Liver (tissue), 9 donors: ENCODE data around the gene NCK2. TPM values are rescaled to one million over a fixed set of nuclear protein-coding genes. Genes with fewer than 3 reads are reported as not detected.

ENCODE experiments used
- DNase-seq: peaks from one replicate; pipeline ENCODE4 v3.0.0-alpha.2; 2017; ENCODE audit warnings: low spot score
- H3K27ac ChIP-seq, 2 donors: one replicate each; pipeline ENCODE4 v1.7.0; 2013; ENCODE audit warnings: inconsistent platforms in 2 of 2, low read length in 2 of 2, control low read depth in 1 of 2, low read depth in 1 of 2, mild to moderate bottlenecking in 1 of 2
- H3K27me3 ChIP-seq, 4 donors: one replicate each; pipeline versions ENCODE4 v1.6.1 to v1.7.0; 2013; ENCODE audit warnings: low read length in 3 of 4, inconsistent platforms in 1 of 4, mild to moderate bottlenecking in 1 of 4, moderate library complexity in 1 of 4; ENCODE audit not compliant: control insufficient read depth in 4 of 4, insufficient read depth in 4 of 4
- H3K36me3 ChIP-seq, 4 donors: one replicate each; pipeline versions ENCODE4 v1.6.1 to v1.7.0; 2013; ENCODE audit warnings: low read length in 3 of 4, mild to moderate bottlenecking in 3 of 4, low read depth in 1 of 4, moderate library complexity in 1 of 4; ENCODE audit not compliant: control insufficient read depth in 4 of 4, insufficient read depth in 3 of 4
- H3K4me1 ChIP-seq, 4 donors: one replicate each; pipeline versions ENCODE4 v1.6.1 to v1.7.0; 2013; ENCODE audit warnings: low read length in 3 of 4, mild to moderate bottlenecking in 3 of 4, moderate library complexity in 1 of 4; ENCODE audit not compliant: control insufficient read depth in 4 of 4, insufficient read depth in 4 of 4
- H3K4me3 ChIP-seq, 3 donors: one replicate each; pipeline versions ENCODE4 v1.6.1 to v1.7.0; 2013; ENCODE audit warnings: low read length in 3 of 3, control low read depth in 1 of 3, low read depth in 1 of 3, mild to moderate bottlenecking in 1 of 3
- H3K9ac ChIP-seq, 2 donors: one replicate each; pipeline ENCODE4 v1.7.0; 2013; ENCODE audit warnings: low read length in 2 of 2, mild to moderate bottlenecking in 2 of 2, moderate library complexity in 2 of 2, control low read depth in 1 of 2, low read depth in 1 of 2
- H3K9me3 ChIP-seq, 4 donors: one replicate each; pipeline versions ENCODE4 v1.6.1 to v1.7.0; 2013; ENCODE audit warnings: low read length in 3 of 4; ENCODE audit not compliant: control insufficient read depth in 4 of 4
- ATF3 ChIP-seq: IDR thresholded peaks from 2 replicates; pipeline ENCODE4 v1.6.1; 2016; ENCODE audit warnings: antibody characterized with exemption
- CTCF ChIP-seq: fragments of 150-350 bp; IDR thresholded peaks from 2 replicates; pipeline ENCODE4 v1.5.1; 2017; ENCODE audit warnings: improper control_type of control experiment, low read depth, low read length; ENCODE audit not compliant: missing input control
- EGR1 ChIP-seq, 2 donors: IDR thresholded peaks; 2 replicates each; pipeline ENCODE4 v1.6.1; 2016 to 2018; ENCODE audit warnings: antibody characterized with exemption in 2 of 2, low read depth in 2 of 2
- FOXA1 ChIP-seq: IDR thresholded peaks from 2 replicates; pipeline ENCODE4 v1.6.1; 2016; ENCODE audit warnings: antibody characterized with exemption
- FOXA2 ChIP-seq: IDR thresholded peaks from 2 replicates; pipeline ENCODE4 v1.6.1; 2016; ENCODE audit warnings: antibody characterized with exemption
- GABPA ChIP-seq, 2 donors: IDR thresholded peaks in 1 of 2; conservative IDR thresholded peaks in 1 of 2; 2 replicates each; pipeline ENCODE4 v1.6.1; 2016; ENCODE audit warnings: antibody characterized with exemption in 2 of 2, mild to moderate bottlenecking in 1 of 2, moderate library complexity in 1 of 2
- HNF4A ChIP-seq, 2 donors: conservative IDR thresholded peaks; 2 replicates each; pipeline ENCODE4 v1.6.1; 2016; ENCODE audit warnings: antibody characterized with exemption in 2 of 2, mild to moderate bottlenecking in 2 of 2
- HNF4G ChIP-seq: IDR thresholded peaks from 2 replicates; pipeline ENCODE4 v1.6.1; 2016; ENCODE audit warnings: antibody characterized with exemption
- JUND ChIP-seq, 2 donors: IDR thresholded peaks; 2 replicates each; pipeline ENCODE4 v1.6.1; 2016; ENCODE audit warnings: antibody characterized with exemption in 2 of 2
- MAX ChIP-seq: IDR thresholded peaks from 2 replicates; pipeline ENCODE4 v1.6.1; 2016; ENCODE audit warnings: antibody characterized with exemption
- NR2F2 ChIP-seq: IDR thresholded peaks from 2 replicates; pipeline ENCODE4 v1.6.1; 2016; ENCODE audit warnings: antibody characterized with exemption
- RAD21 ChIP-seq, 2 donors: IDR thresholded peaks; 2 replicates each; pipeline ENCODE4 v1.6.1; 2016; ENCODE audit warnings: antibody characterized with exemption in 2 of 2, mild to moderate bottlenecking in 2 of 2
- REST ChIP-seq: IDR thresholded peaks from 2 replicates; pipeline ENCODE4 v1.6.1; 2016; ENCODE audit warnings: antibody characterized with exemption, mild to moderate bottlenecking
- RXRA ChIP-seq, 2 donors: IDR thresholded peaks; 2 replicates each; pipeline ENCODE4 v1.6.1; 2017 to 2018; ENCODE audit warnings: antibody characterized with exemption in 2 of 2, mild to moderate bottlenecking in 1 of 2
- SP1 ChIP-seq: IDR thresholded peaks from 2 replicates; pipeline ENCODE4 v1.6.1; 2018; ENCODE audit warnings: antibody characterized with exemption, mild to moderate bottlenecking
- TAF1 ChIP-seq: conservative IDR thresholded peaks from 2 replicates; pipeline ENCODE4 v1.6.1; 2016; ENCODE audit warnings: antibody characterized with exemption, mild to moderate bottlenecking
- YY1 ChIP-seq: IDR thresholded peaks from 2 replicates; pipeline ENCODE4 v1.6.1; 2016; ENCODE audit warnings: antibody characterized with exemption, mild to moderate bottlenecking
- ZBTB33 ChIP-seq: IDR thresholded peaks from 2 replicates; pipeline ENCODE4 v1.6.1; 2016; ENCODE audit warnings: antibody characterized with exemption
- WGBS: extraction: QIAGEN DNeasy Blood & Tissue Kit; methylation state at CpG from one replicate; pipeline ENCODE4 v1.1.7; 2013; 5-methylcytosine and 5-hydroxymethylcytosine counted together
- polyA plus RNA-seq, 2 donors: library from polyadenylated mRNA; stranded (reverse) in 1 of 2; unstranded in 1 of 2; fragments of 200-250 nt in 1 of 2; fragments of >200 nt in 1 of 2; fragmentation: Nextera tagmentation in 1 of 2; extraction: Ambion mirVana in 1 of 2; gene quantifications; one replicate each; pipeline versions ENCODE4 v1.2.1 to v1.2.3, GENCODE V29; 2013 to 2015
- total RNA-seq, 2 donors: library from RNA; depleted of rRNA; stranded (reverse); fragments of >200 nt; gene quantifications; one replicate each; pipeline ENCODE4 v1.2.3, GENCODE V29; 2014
- donor health status: healthy.
- donor health status: healthy.
- donor health status: healthy.
- donor health status: healthy.
- donor health status: healthy.

Gene NCK2
- total and polyA plus RNA-seq, 4 donors, result 3.4 to 15.0 (median 10.7) TPM

GRCh38 chr2:105813405-105813804 lies 68.7 kb downstream of the NCK2 start:
- Histone ChIP-seq H3K9me3 (no peaks in the 10 kb centered on the region), H3K4me3 (no peak overlapping the region), H3K27me3 (no peaks in the 10 kb centered on the region), H3K9ac (no peak overlapping the region), H3K27ac (no peak overlapping the region), H3K4me1 (no peaks in the 10 kb centered on the region), H3K36me3 (peaks cover 0 to 3% (median 0%) of the 10 kb centered on the region in 4 donors)
- WGBS, result 93% methylated on average over 5 of the region's 5 CpGs
- no peak for DNase-seq
- TF ChIP-seq REST (no peak), FOXA1 (no peak), EGR1 (IDR thresholded peaks at IDR 0.05; ENCODE audit: low read depth in 2 of 2) (no peak), NR2F2 (no peak), HNF4G (no peak), HNF4A (conservative IDR thresholded peaks at IDR 0.05) (no peak), MAX (no peak), ATF3 (no peak), SP1 (no peak), YY1 (no peak), FOXA2 (no peak), CTCF (no peak), GABPA (IDR thresholded peaks at IDR 0.05 in 1 of 2, conservative IDR thresholded peaks at IDR 0.05 in 1 of 2) (no peak), RAD21 (IDR thresholded peaks at IDR 0.05) (no peak), RXRA (IDR thresholded peaks at IDR 0.05) (no peak), JUND (IDR thresholded peaks at IDR 0.05) (no peak), TAF1 (no peak), ZBTB33 (no peak)
